Colonic mucosa (tissue), 4 donors: ENCODE measurements around the gene METRNL. TPM values are rescaled to one million over a fixed set of nuclear protein-coding genes. Genes with fewer than 3 reads are reported as not detected.

Source experiments
- DNase-seq: peaks from one replicate; pipeline ENCODE4 v3.0.0-alpha.2; 2020
- H3K27ac ChIP-seq: fragments of 200-600 bp; one replicate; pipeline ENCODE4 v1.8.0; 2021
- H3K27me3 ChIP-seq: fragments of 200-600 bp; one replicate; pipeline ENCODE4 v1.8.0; 2021
- H3K36me3 ChIP-seq: fragments of 200-600 bp; one replicate; pipeline ENCODE4 v1.8.0; 2021
- H3K4me1 ChIP-seq: fragments of 200-600 bp; one replicate; pipeline ENCODE4 v1.8.0; 2021; ENCODE audit warnings: mild to moderate bottlenecking
- H3K4me3 ChIP-seq: fragments of 200-600 bp; one replicate; pipeline ENCODE4 v1.8.0; 2021
- H3K9ac ChIP-seq, 2 donors: one replicate each; pipeline ENCODE4 v1.7.0; 2013; ENCODE audit warnings: control low read depth in 2 of 2, low read depth in 2 of 2, low read length in 2 of 2
- H3K9me3 ChIP-seq: fragments of 200-600 bp; one replicate; pipeline ENCODE4 v1.8.0; 2021
- CTCF ChIP-seq: fragments of 200-600 bp; IDR thresholded peaks from one replicate; pipeline ENCODE4 v1.8.0; 2022; ENCODE audit warnings: antibody characterized with exemption, mild to moderate bottlenecking
- intact Hi-C: fragments of 100-400 bp; cut with DNase I; formaldehyde crosslinking; loops from one replicate; pipeline ENCODE4 v1.14.1; 2022
- total RNA-seq, 2 donors: library from RNA; stranded (reverse); fragmentation: NEBNext Ultra II Directional in 1 of 2; extraction: Animal tissue kit (Norgen Biotek cat#: 25700) in 1 of 2; gene quantifications; one replicate each; pipeline ENCODE4 v1.2.1, GENCODE V29; 2021
- donor health status: healthy.
- donor health status: DM: no; HTN: no; CAD: no.
- donor health status: DM: no; HTN: no; CAD: no.

METRNL gene
- total RNA-seq, 2 donors from 2014 or later: 84.2 to 87.2 TPM

- Histone ChIP-seq H3K9ac (no peak overlapping the region), H3K27ac (no peak overlapping the region), H3K36me3 (no peaks in the 10 kb centered on the region), H3K4me3 (no peak overlapping the region), H3K9me3 (no peaks in the 10 kb centered on the region), H3K4me1 (peaks cover 4% of the 10 kb centered on the region), H3K27me3 (peaks cover 13% of the 10 kb centered on the region)
- DNase-seq: no peak
- intact Hi-C loops: no loop called here
- no peak for TF ChIP-seq CTCF
Observed at GRCh38 chr17:83074486-83075223, 4.8 kb upstream of the METRNL start.

- peaks cover 4% of the 10 kb centered on the region for H3K4me1 ChIP-seq
Observed at GRCh38 chr17:83075270-83075880, 4.0 kb upstream of the METRNL start.

GRCh38 chr17:83076938-83077337 is 2.5 kb upstream of the METRNL start:
- H3K27ac ChIP-seq: no peak overlapping the region
- intact Hi-C loops: no loop called here
- H3K9ac ChIP-seq: peak overlapping the region in 1 of 2 donors; percentile 17
- H3K4me1 ChIP-seq: peaks cover 4% of the 10 kb centered on the region
- no peaks in the 10 kb centered on the region for H3K36me3 ChIP-seq
- no peaks in the 10 kb centered on the region for H3K9me3 ChIP-seq
- H3K27me3 ChIP-seq: peaks cover 17% of the 10 kb centered on the region
- no peak overlapping the region for H3K4me3 ChIP-seq
- no peak for TF ChIP-seq CTCF
- no peak for DNase-seq

More at GRCh38 chr17:83075270-83075880, 4.0 kb upstream of the METRNL start:
- intact Hi-C loops: no loop called here
- H3K36me3 ChIP-seq: no peaks in the 10 kb centered on the region
- H3K9me3 ChIP-seq: no peaks in the 10 kb centered on the region
- TF ChIP-seq CTCF: no peak
- H3K27me3 ChIP-seq: peaks cover 13% of the 10 kb centered on the region
- no peak overlapping the region for H3K4me3 ChIP-seq
- no peak overlapping the region for H3K9ac ChIP-seq
- DNase-seq: no peak
- no peak overlapping the region for H3K27ac ChIP-seq

- H3K4me1 ChIP-seq: peaks cover 8% of the 10 kb centered on the region
- peak overlapping the region in 1 of 2 donors; percentile 17 for H3K9ac ChIP-seq
- peaks cover 17% of the 10 kb centered on the region for H3K27me3 ChIP-seq
- no peak overlapping the region for H3K4me3 ChIP-seq
- H3K27ac ChIP-seq: no peak overlapping the region
- no peaks in the 10 kb centered on the region for H3K36me3 ChIP-seq
- intact Hi-C loops: no loop called here
- no peak for TF ChIP-seq CTCF
- DNase-seq: no peak
- no peaks in the 10 kb centered on the region for H3K9me3 ChIP-seq
Observed at GRCh38 chr17:83077411-83077810, 2.0 kb upstream of the METRNL start.

GRCh38 chr17:83077939-83078338 is 1.5 kb upstream of the METRNL start:
- Histone ChIP-seq H3K27ac (no peak overlapping the region), H3K9ac (peak overlapping the region in 1 of 2 donors; percentile 40), H3K4me3 (no peak overlapping the region), H3K27me3 (peaks cover 17% of the 10 kb centered on the region), H3K4me1 (peaks cover 8% of the 10 kb centered on the region), H3K36me3 (no peaks in the 10 kb centered on the region), H3K9me3 (no peaks in the 10 kb centered on the region)
- DNase-seq: no peak
- TF ChIP-seq CTCF: no peak
- intact Hi-C loops: no loop called here
